Cardiac fibroblast (primary cell): ENCODE measurements around the gene C1S.
A peak's percentile ranks its signal among the peaks of the same experiment; 100 is the strongest.

Source experiments
- DNase-seq, 2 donors: peaks; one replicate each; pipeline versions ENCODE4 v3.0.0 to v3.0.0-alpha.2; 2010; ENCODE audit warnings: low read depth in 2 of 2
- H3K4me3 ChIP-seq, 2 donors: replicated peaks in 1 of 2; 1 replicate in 1 of 2; 2 replicates in 1 of 2; pipeline ENCODE4 v1.5.1; 2011; ENCODE audit warnings: low read depth in 2 of 2, low read length in 2 of 2, mild to moderate bottlenecking in 2 of 2, moderate library complexity in 1 of 2
- TF ChIP-seq, protein P1 (sequence below): IDR thresholded peaks from one replicate; pipeline ENCODE4 v1.5.1; 2011; ENCODE audit warnings: low read depth, mild to moderate bottlenecking, low read length, inconsistent platforms

C1S gene

DNA sequence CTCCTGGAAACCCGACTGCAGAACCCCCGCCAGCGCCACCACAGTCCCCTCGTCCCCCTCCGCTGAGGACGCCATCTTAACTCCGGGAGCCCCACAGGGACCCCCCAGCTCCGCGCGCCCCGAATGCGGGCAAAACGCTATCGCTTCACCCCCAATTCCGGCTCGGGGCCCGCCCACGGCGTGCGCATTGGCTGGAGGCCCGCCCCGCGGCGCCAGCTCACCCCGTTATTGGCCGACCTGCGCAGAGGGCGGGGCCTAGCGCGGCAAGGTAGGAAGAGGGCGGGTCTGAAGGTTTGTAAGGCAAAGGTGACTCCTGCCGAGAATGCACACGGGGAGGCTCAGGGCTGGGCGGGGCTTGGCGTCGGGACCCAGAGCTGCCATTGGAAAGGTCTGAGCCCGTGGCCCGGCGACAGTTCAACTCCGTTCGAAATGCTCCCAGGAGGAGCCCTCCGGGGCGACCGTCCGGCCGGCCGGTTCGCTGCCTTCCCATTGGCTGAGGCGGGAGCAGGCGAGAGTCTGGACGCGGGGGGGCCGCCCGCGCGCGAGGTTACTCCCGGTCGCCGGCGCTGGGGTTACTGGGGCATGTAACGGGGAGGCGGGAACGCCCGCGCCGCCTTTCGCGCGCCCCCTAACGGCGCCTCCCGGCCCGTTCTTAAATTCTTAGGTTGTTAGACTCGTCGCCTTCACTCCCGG lies 42.0 kb upstream of the C1S start, which contains the start of gene LPCAT3:
Gene LPCAT3, minus strand, starts transcription at position 127 of the 693 bp plus-strand sequence. Its CDS starts 52 bp downstream, at position 75.
- TF ChIP-seq, protein P1, sequence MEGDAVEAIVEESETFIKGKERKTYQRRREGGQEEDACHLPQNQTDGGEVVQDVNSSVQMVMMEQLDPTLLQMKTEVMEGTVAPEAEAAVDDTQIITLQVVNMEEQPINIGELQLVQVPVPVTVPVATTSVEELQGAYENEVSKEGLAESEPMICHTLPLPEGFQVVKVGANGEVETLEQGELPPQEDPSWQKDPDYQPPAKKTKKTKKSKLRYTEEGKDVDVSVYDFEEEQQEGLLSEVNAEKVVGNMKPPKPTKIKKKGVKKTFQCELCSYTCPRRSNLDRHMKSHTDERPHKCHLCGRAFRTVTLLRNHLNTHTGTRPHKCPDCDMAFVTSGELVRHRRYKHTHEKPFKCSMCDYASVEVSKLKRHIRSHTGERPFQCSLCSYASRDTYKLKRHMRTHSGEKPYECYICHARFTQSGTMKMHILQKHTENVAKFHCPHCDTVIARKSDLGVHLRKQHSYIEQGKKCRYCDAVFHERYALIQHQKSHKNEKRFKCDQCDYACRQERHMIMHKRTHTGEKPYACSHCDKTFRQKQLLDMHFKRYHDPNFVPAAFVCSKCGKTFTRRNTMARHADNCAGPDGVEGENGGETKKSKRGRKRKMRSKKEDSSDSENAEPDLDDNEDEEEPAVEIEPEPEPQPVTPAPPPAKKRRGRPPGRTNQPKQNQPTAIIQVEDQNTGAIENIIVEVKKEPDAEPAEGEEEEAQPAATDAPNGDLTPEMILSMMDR, result peak; percentile 77
- H3K4me3 ChIP-seq, result peak within 1 kb of the TSS; percentile 87 to 89
- DNase-seq, result peak; percentile 95 to 97

DNA sequence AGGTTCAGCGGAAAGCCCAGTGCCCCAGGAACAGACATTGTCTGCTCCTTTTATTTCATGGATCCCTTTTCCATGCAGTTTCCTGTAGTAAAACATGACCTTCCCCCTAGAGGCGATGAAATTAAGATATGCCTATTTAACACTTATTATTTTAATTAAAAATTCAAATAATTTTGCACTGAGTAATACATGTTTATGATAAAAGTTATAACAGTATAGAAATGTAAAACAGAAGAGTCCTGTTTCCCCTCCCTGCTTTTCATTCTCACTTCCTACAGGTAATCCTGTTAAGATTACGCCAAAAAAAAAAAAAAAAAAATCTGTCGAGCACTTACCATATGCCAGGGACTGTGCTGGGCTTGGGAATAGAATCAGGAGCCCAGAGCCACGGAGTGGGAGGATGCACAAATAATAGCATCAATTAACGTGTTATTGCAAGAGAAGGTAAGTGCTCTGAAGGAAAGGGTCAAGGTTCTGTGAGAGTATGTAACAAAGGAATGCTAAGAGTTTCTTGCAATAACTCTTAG lies 41.4 kb upstream of the C1S start:
- TF ChIP-seq, protein P1, result no peak
- peak overlapping the region; percentile 27 to 89 for H3K4me3 ChIP-seq
- no peak for DNase-seq

DNA sequence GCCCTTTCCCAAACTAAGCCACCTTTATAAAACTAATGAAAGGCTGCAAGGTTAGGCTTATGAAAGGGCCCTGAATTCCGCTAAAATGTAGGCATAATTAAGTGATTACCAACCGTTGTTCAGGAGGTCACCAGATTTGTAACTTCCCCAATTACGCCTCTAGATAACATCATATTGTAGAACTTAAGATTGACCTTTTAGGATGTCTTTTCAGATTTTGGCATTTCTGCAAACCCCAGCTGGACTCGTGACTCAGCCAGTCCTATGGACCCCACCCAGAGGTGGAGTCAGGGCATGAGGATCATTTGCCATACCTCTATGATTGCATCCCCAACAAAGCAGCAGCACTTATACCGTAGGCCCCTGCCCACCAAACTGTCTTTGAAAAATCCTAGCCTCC lies 38.6 kb upstream of the C1S start:
- DNase-seq, result peak in 1 of 2 donors; percentile 6
- no peak overlapping the region for H3K4me3 ChIP-seq
- TF ChIP-seq, protein P1, result no peak

DNA sequence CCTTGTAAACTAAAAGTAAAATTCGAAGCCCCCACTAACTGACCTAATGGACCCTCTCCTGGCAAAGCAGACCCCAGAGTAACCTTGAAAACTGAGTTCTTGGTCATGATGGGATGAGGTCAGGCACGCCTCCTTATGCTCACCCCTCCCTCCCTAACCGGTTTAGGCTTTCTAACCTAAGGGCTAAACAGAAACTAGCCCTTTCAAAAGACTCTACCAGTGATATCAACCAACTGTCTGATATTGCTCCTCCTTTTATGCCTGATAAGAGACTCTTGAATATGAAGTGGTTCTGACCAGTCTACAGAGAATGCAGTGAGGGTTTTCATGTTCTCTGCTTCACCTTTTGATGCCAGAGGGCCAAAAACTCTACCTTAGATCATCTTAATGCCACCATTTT lies 37.4 kb upstream of the C1S start:
- no peak for DNase-seq
- TF ChIP-seq, protein P1, result no peak
- H3K4me3 ChIP-seq, result no peak overlapping the region

DNA sequence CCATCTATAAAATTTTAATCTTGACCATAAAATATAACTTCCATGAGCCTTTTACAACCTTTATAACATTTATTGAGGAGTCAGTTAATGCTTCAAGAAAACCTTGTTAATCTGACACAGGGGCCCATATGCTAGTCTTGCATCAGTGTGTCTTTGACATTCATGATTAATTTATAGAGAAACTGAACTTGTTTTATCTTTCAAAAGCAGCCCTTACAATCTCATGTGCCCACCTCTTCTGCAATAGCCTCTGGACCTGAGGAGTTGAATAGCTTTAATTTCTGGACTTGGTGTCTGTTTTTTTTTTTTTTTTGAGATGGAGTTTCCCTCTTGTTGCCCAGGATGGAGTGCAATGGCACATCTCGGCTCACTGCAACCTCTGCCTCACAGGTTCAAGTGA lies 33.7 kb upstream of the C1S start:
- TF ChIP-seq, protein P1, result no peak
- no peak for DNase-seq
- H3K4me3 ChIP-seq, result no peak overlapping the region

DNA sequence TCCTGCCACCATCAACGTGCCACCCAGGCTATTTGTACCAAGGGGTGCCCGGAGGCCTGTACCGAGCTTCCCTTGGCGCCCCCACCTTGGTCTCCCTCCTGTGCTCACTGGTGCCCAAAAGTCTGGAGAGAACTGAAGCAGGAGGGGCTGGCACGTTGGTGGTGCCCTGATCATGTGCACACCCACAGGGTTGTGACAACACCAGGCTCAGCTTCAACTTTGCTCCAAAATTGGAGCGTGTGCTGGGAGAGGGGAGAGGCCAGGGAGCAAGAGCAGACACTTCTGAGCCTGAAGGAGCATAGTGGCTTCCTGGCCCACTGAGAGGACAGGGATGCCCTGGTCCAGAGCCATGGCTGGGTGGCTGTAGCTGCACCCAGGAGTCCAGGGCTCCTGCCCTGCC lies 29.2 kb upstream of the C1S start:
- no peak for DNase-seq
- no peak overlapping the region for H3K4me3 ChIP-seq
- TF ChIP-seq, protein P1, result no peak
